Subcutaneous abdominal adipose tissue (tissue), 5 donors: ENCODE data around the gene ACVR1B.
A peak's percentile ranks its signal among the peaks of the same experiment; 100 is the strongest.

Source experiments
- H3K27ac ChIP-seq: one replicate; pipeline ENCODE4 v1.7.0; 2013; ENCODE audit warnings: low read depth, mild to moderate bottlenecking, inconsistent platforms, low read length, moderate library complexity
- H3K27me3 ChIP-seq, 5 donors: one replicate each; pipeline ENCODE4 v1.7.0; 2013; ENCODE audit warnings: low read length in 5 of 5, inconsistent platforms in 1 of 5; ENCODE audit not compliant: control insufficient read depth in 5 of 5, insufficient read depth in 4 of 5
- H3K36me3 ChIP-seq, 5 donors: one replicate each; pipeline ENCODE4 v1.7.0; 2013; ENCODE audit warnings: low read length in 5 of 5; ENCODE audit not compliant: control insufficient read depth in 5 of 5, insufficient read depth in 5 of 5
- H3K4me1 ChIP-seq, 5 donors: one replicate each; pipeline ENCODE4 v1.7.0; 2013; ENCODE audit warnings: low read length in 5 of 5, mild to moderate bottlenecking in 3 of 5, moderate library complexity in 1 of 5; ENCODE audit not compliant: control insufficient read depth in 5 of 5, insufficient read depth in 5 of 5
- H3K4me3 ChIP-seq, 5 donors: one replicate each; pipeline ENCODE4 v1.7.0; 2013; ENCODE audit warnings: low read length in 5 of 5, low read depth in 1 of 5
- H3K9ac ChIP-seq, 5 donors: one replicate each; pipeline ENCODE4 v1.7.0; 2013; ENCODE audit warnings: low read length in 5 of 5, mild to moderate bottlenecking in 4 of 5, moderate library complexity in 3 of 5
- H3K9me3 ChIP-seq, 5 donors: one replicate each; pipeline ENCODE4 v1.7.0; 2013; ENCODE audit warnings: low read length in 5 of 5; ENCODE audit not compliant: control insufficient read depth in 5 of 5
- donor health status: healthy.
- donor health status: healthy.
- donor health status: healthy.
- donor health status: healthy.
- donor health status: healthy.

Gene ACVR1B

GRCh38 chr12:52027085-52027843 lies 75.8 kb downstream of the ACVR1B start:
- Histone ChIP-seq H3K4me3 (no peak overlapping the region), H3K36me3 (no peaks in the 10 kb centered on the region), H3K27me3 (peaks cover 0 to 3% (median 0%) of the 10 kb centered on the region in 5 donors), H3K9ac (peak overlapping the region in 1 of 5 donors; percentile 11), H3K27ac (no peak overlapping the region), H3K4me1 (peaks cover 3 to 40% (median 32%) of the 10 kb centered on the region in 5 donors), H3K9me3 (no peaks in the 10 kb centered on the region)

DNA sequence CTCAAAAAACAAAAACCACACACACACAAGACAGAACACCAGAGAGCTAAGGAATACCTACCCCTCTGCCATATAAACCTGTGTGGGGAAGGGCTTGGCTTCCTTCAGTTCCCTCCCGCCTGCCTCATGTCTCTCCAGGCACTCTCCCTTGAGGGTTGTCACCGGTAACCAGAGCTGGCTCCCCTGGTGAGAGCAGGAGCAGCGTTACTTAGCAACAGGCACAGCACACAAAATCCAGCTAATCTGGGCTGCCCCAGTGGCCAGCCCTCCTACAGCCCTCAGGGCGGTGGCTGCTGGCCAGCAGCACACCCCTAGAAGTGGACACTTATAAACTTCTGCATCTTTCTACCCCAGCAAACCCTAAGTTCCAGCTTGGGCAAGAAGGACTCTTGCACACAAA lies 78.2 kb downstream of the ACVR1B start:
- H3K4me3 ChIP-seq, result no peak overlapping the region
- H3K4me1 ChIP-seq, result peaks cover 7 to 39% (median 34%) of the 10 kb centered on the region in 5 donors
- no peak overlapping the region for H3K27ac ChIP-seq
- H3K9ac ChIP-seq, result no peak overlapping the region
- H3K36me3 ChIP-seq, result no peaks in the 10 kb centered on the region
- no peaks in the 10 kb centered on the region for H3K27me3 ChIP-seq
- no peaks in the 10 kb centered on the region for H3K9me3 ChIP-seq

- peak overlapping the region in 2 of 5 donors; percentile 38 to 52 for H3K9ac ChIP-seq
- peak overlapping the region; percentile 93 for H3K27ac ChIP-seq
- H3K36me3 ChIP-seq, result no peaks in the 10 kb centered on the region
- no peaks in the 10 kb centered on the region for H3K27me3 ChIP-seq
- H3K4me1 ChIP-seq, result peaks cover 7 to 41% (median 32%) of the 10 kb centered on the region in 5 donors
- H3K9me3 ChIP-seq, result no peaks in the 10 kb centered on the region
- H3K4me3 ChIP-seq, result peak overlapping the region; percentile 31 to 58 (median 46)
Observed at GRCh38 chr12:52032446-52032803, 80.9 kb downstream of the ACVR1B start.

DNA sequence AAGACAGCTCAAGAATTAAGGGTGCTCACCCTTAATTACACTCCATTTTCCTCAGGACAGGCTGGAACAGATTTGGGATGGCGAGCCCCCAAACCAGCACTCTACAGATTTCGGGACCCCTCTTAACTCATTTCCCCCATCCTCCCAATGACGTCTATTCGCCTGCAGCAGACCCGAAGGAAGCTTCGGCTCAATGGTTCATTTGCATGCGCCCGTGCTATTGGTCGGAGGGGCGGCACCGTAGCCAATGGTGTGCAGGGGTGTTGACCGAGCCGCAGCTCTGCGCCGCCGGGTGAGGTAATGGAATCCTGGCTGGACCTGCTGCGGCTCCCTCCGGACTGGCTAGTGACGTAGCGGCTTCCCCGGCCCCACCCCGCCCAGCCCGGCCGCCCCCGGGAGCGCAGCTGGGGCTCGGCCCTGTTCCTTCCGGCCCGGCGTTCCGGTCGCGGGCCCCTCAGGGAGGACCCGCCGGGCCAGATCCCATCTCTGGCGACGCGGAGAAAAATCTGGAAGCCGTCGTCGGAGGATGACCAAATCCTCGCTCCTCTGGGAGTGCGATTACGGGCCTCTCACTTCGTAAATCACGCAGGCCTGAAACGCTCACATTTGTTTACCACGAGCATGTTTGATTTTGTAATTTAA lies 81.4 kb downstream of the ACVR1B start:
- Histone ChIP-seq H3K9me3 (no peaks in the 10 kb centered on the region), H3K36me3 (no peaks in the 10 kb centered on the region), H3K27me3 (no peaks in the 10 kb centered on the region), H3K9ac (peak overlapping the region; percentile 53 to 92 (median 76)), H3K27ac (peak overlapping the region; percentile 100), H3K4me1 (peaks cover 7 to 44% (median 34%) of the 10 kb centered on the region in 5 donors), H3K4me3 (peak overlapping the region; percentile 33 to 58 (median 53))

- peaks cover 7 to 50% (median 38%) of the 10 kb centered on the region in 5 donors for H3K4me1 ChIP-seq
- H3K27me3 ChIP-seq, result no peaks in the 10 kb centered on the region
- H3K4me3 ChIP-seq, result peak overlapping the region in 4 of 5 donors; percentile 20 to 53 (median 40)
- H3K36me3 ChIP-seq, result no peaks in the 10 kb centered on the region
- no peaks in the 10 kb centered on the region for H3K9me3 ChIP-seq
- H3K9ac ChIP-seq, result peak overlapping the region; percentile 53 to 92 (median 76)
- H3K27ac ChIP-seq, result peak overlapping the region; percentile 100
Observed at GRCh38 chr12:52033446-52034140, 82.1 kb downstream of the ACVR1B start.

GRCh38 chr12:52035190-52035589 lies 83.7 kb downstream of the ACVR1B start:
- no peaks in the 10 kb centered on the region for H3K36me3 ChIP-seq

GRCh38 chr12:52035926-52036325 lies 84.4 kb downstream of the ACVR1B start:
- Histone ChIP-seq H3K4me1 (peaks cover 7 to 60% (median 42%) of the 10 kb centered on the region in 5 donors), H3K9ac (peak overlapping the region in 2 of 5 donors; percentile 22 to 65), H3K27ac (peak overlapping the region; percentile 84), H3K27me3 (no peaks in the 10 kb centered on the region), H3K36me3 (no peaks in the 10 kb centered on the region), H3K4me3 (peak overlapping the region in 1 of 5 donors; percentile 62), H3K9me3 (no peaks in the 10 kb centered on the region)

More at GRCh38 chr12:52035190-52035589, 83.7 kb downstream of the ACVR1B start:
- Histone ChIP-seq H3K4me1 (peaks cover 7 to 60% (median 42%) of the 10 kb centered on the region in 5 donors), H3K4me3 (no peak overlapping the region), H3K9ac (no peak overlapping the region), H3K9me3 (no peaks in the 10 kb centered on the region), H3K27ac (no peak overlapping the region), H3K27me3 (no peaks in the 10 kb centered on the region)

DNA sequence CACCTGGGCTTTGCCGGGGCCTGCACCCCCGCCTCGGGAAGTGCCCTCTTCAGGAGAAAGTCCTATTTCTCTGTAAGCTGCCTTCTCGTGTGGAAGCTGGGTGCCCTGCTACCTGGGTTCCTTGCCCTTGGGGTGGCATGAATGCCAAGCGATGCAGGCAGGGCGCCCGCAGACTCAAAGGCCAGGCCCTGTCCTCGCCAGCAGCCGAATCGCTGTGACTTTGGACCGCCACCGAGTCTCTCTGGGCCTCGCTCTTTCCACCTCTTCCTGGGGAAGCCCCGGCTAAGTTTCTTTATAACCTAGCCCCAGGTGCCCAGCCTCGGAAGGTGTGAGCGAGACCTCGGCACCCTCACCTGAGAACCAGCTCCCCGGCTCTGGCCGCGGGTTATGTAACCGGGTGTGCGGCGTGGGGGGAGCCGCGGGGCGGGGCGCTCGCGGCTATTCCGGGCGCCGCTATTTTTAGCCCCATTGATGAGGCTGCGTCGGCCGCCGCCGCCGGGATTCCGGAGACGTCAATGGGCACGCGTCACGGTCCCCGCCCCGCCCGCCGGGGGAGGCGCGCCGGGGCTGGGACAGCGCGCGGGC lies 85.2 kb downstream of the ACVR1B start:
- Histone ChIP-seq H3K27me3 (no peaks in the 10 kb centered on the region), H3K9me3 (no peaks in the 10 kb centered on the region), H3K4me1 (peaks cover 7 to 64% (median 42%) of the 10 kb centered on the region in 5 donors), H3K27ac (peak overlapping the region; percentile 84), H3K9ac (peak overlapping the region; percentile 22 to 68 (median 57)), H3K4me3 (peak overlapping the region; percentile 19 to 62 (median 42)), H3K36me3 (no peaks in the 10 kb centered on the region)

DNA sequence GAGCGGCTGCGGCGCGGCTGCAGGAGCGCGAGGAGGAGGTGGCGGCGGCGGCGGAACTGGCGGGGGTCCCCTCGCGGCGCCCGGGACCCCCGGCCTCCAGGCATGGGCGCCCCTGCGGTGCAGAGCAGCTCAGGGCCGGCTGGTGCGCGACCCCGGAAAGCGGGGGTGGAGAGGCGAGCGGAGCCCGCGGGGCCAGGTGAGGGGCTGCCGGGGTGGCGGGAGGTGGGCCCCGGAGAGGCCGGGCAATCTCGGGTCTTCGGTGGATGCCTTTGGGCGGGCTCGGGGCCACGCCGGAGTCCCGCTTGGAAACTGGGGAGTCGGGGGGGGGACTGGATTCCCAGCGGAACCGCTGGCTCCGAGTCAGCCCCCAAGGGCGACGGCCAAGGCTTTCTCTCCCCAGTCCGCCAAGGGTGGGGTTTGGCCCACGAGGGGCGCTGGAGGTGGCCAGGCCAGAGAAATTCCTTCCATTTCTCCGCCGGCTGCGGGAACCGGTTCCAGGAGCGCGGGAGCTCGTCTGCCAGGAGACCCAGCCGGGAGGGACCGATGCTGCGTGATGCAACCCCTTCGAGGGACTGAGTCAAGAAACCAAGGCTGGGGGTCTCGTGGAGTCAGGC lies 85.9 kb downstream of the ACVR1B start:
- H3K27ac ChIP-seq, result no peak overlapping the region
- peak overlapping the region in 4 of 5 donors; percentile 56 to 77 (median 72) for H3K9ac ChIP-seq
- peak overlapping the region; percentile 41 to 73 (median 65) for H3K4me3 ChIP-seq
- peaks cover 0 to 2% (median 0%) of the 10 kb centered on the region in 5 donors for H3K36me3 ChIP-seq
- H3K4me1 ChIP-seq, result peaks cover 4 to 65% (median 39%) of the 10 kb centered on the region in 5 donors
- no peaks in the 10 kb centered on the region for H3K27me3 ChIP-seq
- H3K9me3 ChIP-seq, result no peaks in the 10 kb centered on the region
